H1 (cell line): ENCODE results near the gene EIPR1. TPM values are rescaled to one million over a fixed set of nuclear protein-coding genes. Genes with fewer than 3 reads are reported as not detected.

Experiments used
- CTCF ChIA-PET: fragments of 300-600 bp; sonication (Branson Sonifier 250); formaldehyde crosslinking; loops from one replicate; lab custom pipeline; 2021; ENCODE audit not compliant: partially characterized antibody; lab: Charles Lee
- POLR2A ChIA-PET: fragments of 300-600 bp; sonication (Branson Sonifier 250); formaldehyde crosslinking; loops from one replicate; lab custom pipeline; 2021; ENCODE audit warnings: inconsistent platforms; ENCODE audit not compliant: partially characterized antibody; lab: Charles Lee
- DNase-seq, 2 experiments: peaks; one replicate each; pipeline versions ENCODE4 v3.0.0 to v3.0.0-alpha.2; 2010 to 2022; ENCODE audit warnings: low spot score in 2 of 2, low read depth in 1 of 2, mixed read lengths in 1 of 2
- FAIRE-seq: peaks from 2 replicates; lab custom pipeline; 2011; peaks lifted over from hg19 to GRCh38; lab: Jason Lieb, UNC
- H2AFZ ChIP-seq: 2 replicates; pipeline ENCODE4 v1.8.1; 2012; ENCODE audit warnings: low read length, inconsistent platforms
- H2AK5ac ChIP-seq: 2 replicates; pipeline ENCODE4 v1.6.1; 2013; ENCODE audit warnings: low read depth, low read length
- H2BK120ac ChIP-seq: replicated peaks from 2 replicates; pipeline ENCODE3; 2013; ENCODE audit warnings: low read depth, low read length, inconsistent platforms
- H2BK12ac ChIP-seq: 2 replicates; pipeline ENCODE4 v1.6.1; 2013; ENCODE audit warnings: low read depth, low read length
- H2BK15ac ChIP-seq: 2 replicates; pipeline ENCODE4 v1.6.1; 2013; ENCODE audit warnings: low read length
- H2BK20ac ChIP-seq: 2 replicates; pipeline ENCODE4 v1.6.1; 2013; ENCODE audit warnings: low read length
- H2BK5ac ChIP-seq: 2 replicates; pipeline ENCODE4 v1.6.1; 2013; ENCODE audit warnings: low read depth, low read length
- H3K14ac ChIP-seq: 2 replicates; pipeline ENCODE4 v1.6.1; 2013; ENCODE audit warnings: inconsistent platforms; ENCODE audit not compliant: insufficient read length
- H3K18ac ChIP-seq: 2 replicates; pipeline ENCODE4 v1.6.1; 2013; ENCODE audit warnings: low read length; ENCODE audit errors: extremely low read depth
- H3K23ac ChIP-seq: 2 replicates; pipeline ENCODE4 v1.6.1; 2013; ENCODE audit warnings: inconsistent platforms; ENCODE audit not compliant: insufficient read length
- H3K23me2 ChIP-seq: 2 replicates; pipeline ENCODE4 v1.6.1; 2013; ENCODE audit warnings: low read depth, low read length
- H3K27ac ChIP-seq: 2 replicates; pipeline ENCODE4 v1.6.1; 2011; ENCODE audit warnings: low read depth, low read length, inconsistent platforms
- H3K27me3 ChIP-seq, 4 experiments: replicated peaks in 1 of 4; 1 replicate in 1 of 4; 2 replicates in 3 of 4; pipeline versions ENCODE4 v1.6.1 to v1.8.1; 2011 to 2013; ENCODE audit warnings: low read length in 3 of 4, mild to moderate bottlenecking in 3 of 4, inconsistent platforms in 2 of 4, mixed read lengths in 2 of 4, moderate library complexity in 1 of 4; ENCODE audit not compliant: control insufficient read depth in 3 of 4, insufficient read depth in 3 of 4; ENCODE audit errors: extremely low read depth in 1 of 4
- H3K36me3 ChIP-seq, 4 experiments: 2 replicates each; pipeline versions ENCODE4 v1.6.1 to v1.8.1; 2011 to 2013; ENCODE audit warnings: mild to moderate bottlenecking in 4 of 4, low read length in 3 of 4, moderate library complexity in 2 of 4, control low read depth in 1 of 4, inconsistent platforms in 1 of 4; ENCODE audit not compliant: insufficient read depth in 4 of 4, control insufficient read depth in 2 of 4
- H3K4ac ChIP-seq: replicated peaks from 2 replicates; pipeline ENCODE3; 2013; ENCODE audit warnings: low read length, low read depth, mixed read lengths, inconsistent platforms; ENCODE audit not compliant: insufficient read length
- H3K4me1 ChIP-seq, 4 experiments: replicated peaks in 1 of 4; 1 replicate in 1 of 4; 2 replicates in 3 of 4; pipeline versions ENCODE4 v1.6.1 to v1.8.1; 2011 to 2013; ENCODE audit warnings: low read length in 3 of 4, inconsistent platforms in 2 of 4, mixed read lengths in 1 of 4; ENCODE audit not compliant: insufficient read depth in 4 of 4, control insufficient read depth in 3 of 4
- H3K4me2 ChIP-seq, 2 experiments: 2 replicates each; pipeline versions ENCODE4 v1.6.1 to v1.8.1; 2011 to 2013; ENCODE audit warnings: low read depth in 2 of 2, low read length in 2 of 2, control low read depth in 1 of 2, inconsistent platforms in 1 of 2, mild to moderate bottlenecking in 1 of 2; ENCODE audit not compliant: insufficient read depth in 1 of 2
- H3K4me3 ChIP-seq, 4 experiments: fragments of 200-600, 300-600 bp in 1 of 4; sonication (generic), shearing (Covaris generic), sonication (Bioruptor Twin) in 1 of 4; 2 replicates each; pipeline versions ENCODE4 v1.5.1 to v1.8.1; 2011 to 2016; ENCODE audit warnings: low read length in 4 of 4, low read depth in 3 of 4, control low read depth in 2 of 4, inconsistent platforms in 2 of 4, mild to moderate bottlenecking in 2 of 4, mixed read lengths in 1 of 4, moderate library complexity in 1 of 4; ENCODE audit not compliant: insufficient read depth in 2 of 4; ENCODE audit errors: extremely low read depth in 1 of 4
- H3K56ac ChIP-seq: replicated peaks from 2 replicates; pipeline ENCODE3; 2013; ENCODE audit warnings: low read depth, mild to moderate bottlenecking, mixed read lengths, low read length, inconsistent platforms; ENCODE audit not compliant: insufficient read length
- H3K79me1 ChIP-seq: 2 replicates; pipeline ENCODE4 v1.6.1; 2013; ENCODE audit warnings: low read depth, low read length, control low read depth
- H3K79me2 ChIP-seq, 2 experiments: 2 replicates each; pipeline versions ENCODE4 v1.6.1 to v1.8.1; 2012 to 2013; ENCODE audit warnings: low read length in 2 of 2, mild to moderate bottlenecking in 2 of 2, inconsistent platforms in 1 of 2; ENCODE audit not compliant: insufficient read depth in 2 of 2, control insufficient read depth in 1 of 2
- H3K9ac ChIP-seq, 4 experiments: replicated peaks in 1 of 4; 1 replicate in 1 of 4; 2 replicates in 3 of 4; pipeline versions ENCODE4 v1.6.1 to v1.8.1; 2011 to 2013; ENCODE audit warnings: low read depth in 3 of 4, low read length in 3 of 4, control low read depth in 2 of 4, mild to moderate bottlenecking in 2 of 4, moderate library complexity in 2 of 4, inconsistent platforms in 1 of 4; ENCODE audit errors: extremely low read depth in 1 of 4
- H3K9me3 ChIP-seq, 2 experiments: 2 replicates each; pipeline versions ENCODE4 v1.6.1 to v1.8.1; 2012 to 2013; ENCODE audit warnings: mild to moderate bottlenecking in 2 of 2, moderate library complexity in 2 of 2, control low read depth in 1 of 2, inconsistent platforms in 1 of 2, low read depth in 1 of 2, low read length in 1 of 2, mixed read lengths in 1 of 2; ENCODE audit not compliant: insufficient read depth in 2 of 2
- H4K20me1 ChIP-seq, 2 experiments: replicated peaks in 1 of 2; 2 replicates each; pipeline versions ENCODE3 to v1.8.1; 2011 to 2013; ENCODE audit warnings: inconsistent platforms in 2 of 2, low read length in 2 of 2, mild to moderate bottlenecking in 1 of 2; ENCODE audit not compliant: insufficient read depth in 2 of 2, control insufficient read depth in 1 of 2
- H4K5ac ChIP-seq: 2 replicates; pipeline ENCODE4 v1.6.1; 2013; ENCODE audit warnings: low read length, low read depth, mixed read lengths, inconsistent platforms; ENCODE audit not compliant: insufficient read length
- H4K8ac ChIP-seq: 2 replicates; pipeline ENCODE4 v1.8.0; 2013; ENCODE audit warnings: mild to moderate bottlenecking, moderate library complexity, low read length, inconsistent platforms; ENCODE audit not compliant: insufficient read depth; ENCODE audit errors: extremely low read depth
- H4K91ac ChIP-seq: replicated peaks from 2 replicates; pipeline ENCODE3; 2013; ENCODE audit warnings: low read length, mixed read lengths, inconsistent platforms; ENCODE audit not compliant: insufficient read length
- CBX5 ChIP-seq: fragments of 300-800, 300-1000 bp; sonication (generic); IDR thresholded peaks from 2 replicates; pipeline ENCODE4 v1.7.1; 2016; ENCODE audit warnings: antibody characterized with exemption, low read length, low read depth
- CREB1 ChIP-seq: IDR thresholded peaks from 2 replicates; pipeline ENCODE4 v1.6.1; 2012; ENCODE audit warnings: inconsistent platforms
- EP300 ChIP-seq, 2 experiments: IDR thresholded peaks; 1 replicate in 1 of 2; 2 replicates in 1 of 2; pipeline ENCODE4 v1.6.1; 2011 to 2012; ENCODE audit warnings: low read depth in 2 of 2, low read length in 2 of 2, mild to moderate bottlenecking in 2 of 2, borderline replicate concordance in 1 of 2, inconsistent platforms in 1 of 2, moderate library complexity in 1 of 2
- HDAC2 ChIP-seq, 2 experiments: fragments of 300-600 bp in 1 of 2; sonication (generic) in 1 of 2; IDR thresholded peaks; 2 replicates each; pipeline ENCODE4 v1.6.1; 2011 to 2012; ENCODE audit warnings: low read depth in 2 of 2, low read length in 2 of 2, mild to moderate bottlenecking in 2 of 2, moderate library complexity in 2 of 2, borderline replicate concordance in 1 of 2, inconsistent platforms in 1 of 2
- KDM4A ChIP-seq: IDR thresholded peaks from one replicate; pipeline ENCODE4 v1.7.1; 2012; ENCODE audit warnings: low read depth, mild to moderate bottlenecking, moderate library complexity, low read length, inconsistent platforms; ENCODE audit not compliant: severe bottlenecking
- NRF1 ChIP-seq: IDR thresholded peaks from 2 replicates; pipeline ENCODE4 v1.6.1; 2011; ENCODE audit warnings: mild to moderate bottlenecking, low read depth, low read length, improper control_type of control experiment
- RBBP5 ChIP-seq: IDR thresholded peaks from 2 replicates; pipeline ENCODE4 v1.7.1; 2012; ENCODE audit warnings: low read depth, mild to moderate bottlenecking, inconsistent platforms, low read length, moderate library complexity, borderline replicate concordance
- RXRA ChIP-seq: IDR thresholded peaks from 2 replicates; pipeline ENCODE4 v1.6.1; 2011; ENCODE audit warnings: low read depth, mild to moderate bottlenecking, low read length, moderate library complexity; ENCODE audit not compliant: insufficient read depth
- SAP30 ChIP-seq: fragments of 300-600 bp; sonication (generic); IDR thresholded peaks from 2 replicates; pipeline ENCODE4 v1.7.1; 2012; ENCODE audit warnings: low read length, moderate library complexity, mild to moderate bottlenecking, inconsistent platforms; ENCODE audit not compliant: insufficient read depth, insufficient replicate concordance
- YY1 ChIP-seq: IDR thresholded peaks from 2 replicates; pipeline ENCODE4 v1.6.1; 2011; ENCODE audit warnings: low read depth, mild to moderate bottlenecking, low read length
- WGBS, 2 experiments: shearing (Covaris generic) in 1 of 2; methylation state at CpG; one replicate each; pipeline versions ENCODE4 v1.1.6 to v1.1.7; 2013 to 2015; ENCODE audit warnings: low lambda C conversion rate in 2 of 2, mixed read lengths in 2 of 2, inconsistent platforms in 1 of 2, low coverage in 1 of 2, missing lambda C conversion rate in 1 of 2; ENCODE audit not compliant: insufficient replicate concordance in 2 of 2, insufficient coverage in 1 of 2, insufficient read length in 1 of 2; ENCODE audit errors: extremely low coverage in 1 of 2, missing lambda C conversion rate in 1 of 2; 5-methylcytosine and 5-hydroxymethylcytosine counted together
- polyA plus RNA-seq, 7 experiments: library from polyadenylated mRNA; depleted of rRNA in 3 of 7; stranded (reverse) in 5 of 7; unstranded in 2 of 7; fragments of >200 nt in 5 of 7; fragments of 200-250 nt in 2 of 7; gene quantifications; 1 replicate in 5 of 7; 2 replicates in 1 of 7; 4 replicates in 1 of 7; pipeline versions ENCODE4 v1.2.1 to v1.2.3, GENCODE V29; 2011 to 2013; ENCODE audit warnings: missing spikeins in 2 of 7, mixed read lengths in 2 of 7
- total RNA-seq: library from RNA; stranded (reverse); fragmentation: NEBNext Ultra II Directional; extraction: Animal tissue kit (Norgen Biotek cat#: 25700); gene quantifications from 2 replicates; pipeline ENCODE4 v1.2.1, GENCODE V29; 2021
- TF ChIP-seq, protein P1 (sequence below): IDR thresholded peaks from 2 replicates; pipeline ENCODE4 v1.6.1; 2012; ENCODE audit warnings: low read length, inconsistent platforms

EIPR1 gene
- total and polyA plus RNA-seq, 2 of the 8 experiments (the other 6 are each of a cell fraction or from before 2014, with no cell fraction given), result 26.3 to 56.4 TPM

DNA sequence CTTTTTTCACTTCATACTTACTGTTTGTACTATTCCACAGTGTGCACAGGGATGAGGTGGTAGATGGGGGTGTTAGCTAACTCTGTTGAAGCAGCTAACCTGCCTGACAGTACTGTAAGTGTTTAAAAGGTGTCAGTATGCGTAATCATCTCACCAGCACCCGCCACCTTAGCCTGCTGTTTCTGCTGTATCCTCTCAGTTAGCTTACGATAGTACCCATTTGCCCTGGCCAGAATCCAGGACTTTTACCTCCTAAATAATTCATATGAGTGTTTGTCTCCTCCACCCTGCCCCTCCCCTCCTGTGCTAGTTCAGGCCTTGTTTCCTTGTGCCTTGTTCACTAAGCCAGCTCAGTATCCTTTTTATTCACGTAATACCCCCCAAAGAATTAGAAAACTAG is 36.1 kb upstream of the EIPR1 start:
- Histone ChIP-seq H2AK5ac (no peak overlapping the region), H2BK120ac (no peak overlapping the region), H2BK15ac (no peak overlapping the region), H4K91ac (no peak overlapping the region), H2BK20ac (no peak overlapping the region), H3K79me1 (peaks cover 2% of the 10 kb centered on the region; the same call in 1 of the 2 replicates), H3K18ac (no peak overlapping the region), H3K9me3 (no peaks in the 10 kb centered on the region), H4K5ac (no peak overlapping the region), H4K8ac (no peak overlapping the region), H4K20me1 (peaks cover 0 to 10% of the 10 kb centered on the region in 2 experiments), H3K23ac (no peak overlapping the region), H3K14ac (no peak overlapping the region), H3K9ac (no peak overlapping the region), H3K27ac (no peak overlapping the region), H3K4ac (no peak overlapping the region), H3K79me2 (no peaks in the 10 kb centered on the region), H3K4me1 (no peaks in the 10 kb centered on the region), H3K36me3 (peaks cover 0 to 3% (median 0%) of the 10 kb centered on the region in 4 experiments; a peak in 1 of 8 replicates), H3K4me2 (no peak overlapping the region), H3K4me3 (no peak overlapping the region), H3K56ac (no peak overlapping the region), H2BK12ac (no peak overlapping the region), H3K23me2 (no peaks in the 10 kb centered on the region), H2BK5ac (no peak overlapping the region), H3K27me3 (no peaks in the 10 kb centered on the region), H2AFZ (no peak overlapping the region)
- no peak for DNase-seq
- 87% methylated on average over 4 of the region's 4 CpGs; no CpG with 5 or more reads in 1 of the 2 experiments for WGBS, 2 experiments
- ChIA-PET CTCF (interaction anchor here (0.9 to 3.8 kb wide), 4 partner anchors 11 to 234 kb away, joined by 3 to 54 read pairs (median 3); no protein-coding TSS in a partner anchor), POLR2A (interaction anchor here (1.5 kb wide), 1 partner anchor 9 kb away, joined by 4 read pairs; no protein-coding TSS in a partner anchor)
- FAIRE-seq, result no peak
- TF ChIP-seq YY1, result no peak
- no peak for TF ChIP-seq CREB1
- TF ChIP-seq NRF1, result no peak
- TF ChIP-seq SAP30, result no peak
- TF ChIP-seq, protein P1, sequence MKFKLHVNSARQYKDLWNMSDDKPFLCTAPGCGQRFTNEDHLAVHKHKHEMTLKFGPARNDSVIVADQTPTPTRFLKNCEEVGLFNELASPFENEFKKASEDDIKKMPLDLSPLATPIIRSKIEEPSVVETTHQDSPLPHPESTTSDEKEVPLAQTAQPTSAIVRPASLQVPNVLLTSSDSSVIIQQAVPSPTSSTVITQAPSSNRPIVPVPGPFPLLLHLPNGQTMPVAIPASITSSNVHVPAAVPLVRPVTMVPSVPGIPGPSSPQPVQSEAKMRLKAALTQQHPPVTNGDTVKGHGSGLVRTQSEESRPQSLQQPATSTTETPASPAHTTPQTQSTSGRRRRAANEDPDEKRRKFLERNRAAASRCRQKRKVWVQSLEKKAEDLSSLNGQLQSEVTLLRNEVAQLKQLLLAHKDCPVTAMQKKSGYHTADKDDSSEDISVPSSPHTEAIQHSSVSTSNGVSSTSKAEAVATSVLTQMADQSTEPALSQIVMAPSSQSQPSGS, result no peak
- TF ChIP-seq RBBP5, result no peak
- TF ChIP-seq RXRA, result no peak
- no peak for TF ChIP-seq CBX5
- TF ChIP-seq EP300 (IDR thresholded peaks at IDR 0.05; ENCODE audit: borderline replicate concordance in 1 of 2, low read depth in 2 of 2, low read length in 2 of 2), result no peak
- no peak for TF ChIP-seq HDAC2 (IDR thresholded peaks at IDR 0.05; ENCODE audit: borderline replicate concordance in 1 of 2, low read depth in 2 of 2, low read length in 2 of 2)
- no peak for TF ChIP-seq KDM4A
